Measurements from ENCODE around the gene C6. TPM values are rescaled to one million over a fixed set of nuclear protein-coding genes. Genes with fewer than 3 reads are reported as not detected.

Gene C6
- total and polyA plus RNA-seq, 2 experiments from 2014 or later, result not detected

DNA sequence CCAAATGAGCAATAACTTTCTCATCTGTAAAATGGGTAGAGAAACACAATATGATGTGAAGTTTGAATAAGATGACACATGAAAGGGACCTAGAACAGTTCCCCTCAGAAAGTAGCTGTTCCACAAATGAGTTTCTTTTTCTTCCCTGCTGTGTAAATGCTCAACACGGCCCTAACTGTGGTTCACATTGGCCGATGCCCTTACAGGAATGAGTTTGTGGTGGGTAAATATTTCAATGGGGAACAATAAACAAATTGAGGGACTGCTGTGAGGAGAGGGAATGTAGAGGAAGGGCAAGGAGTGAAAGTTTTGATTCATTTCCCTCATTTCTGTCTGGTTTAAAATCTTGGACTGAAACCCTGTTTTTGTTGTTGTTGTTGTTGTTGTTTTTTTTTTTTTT is 12.8 kb downstream of the C6 start:
- Histone ChIP-seq H2AFZ (no peak overlapping the region), H4K20me1 (ENCODE audit: insufficient read depth) (no peaks in the 10 kb centered on the region), H3K36me3 (ENCODE audit: low read depth) (no peaks in the 10 kb centered on the region), H3K9ac (no peak overlapping the region), H3K9me3 (ENCODE audit: low read depth) (no peaks in the 10 kb centered on the region), H3K27me3 (replicated peaks; ENCODE audit: insufficient read depth) (no peaks in the 10 kb centered on the region), H3K9me2 (ENCODE audit: insufficient read depth) (no peaks in the 10 kb centered on the region), H3K4me1 (ENCODE audit: insufficient read depth) (no peaks in the 10 kb centered on the region), H3K27ac (no peak overlapping the region), H3K4me3 (no peak overlapping the region), H3K79me2 (ENCODE audit: insufficient read depth) (no peaks in the 10 kb centered on the region), H3F3A (ENCODE audit: insufficient read depth) (no peaks in the 10 kb centered on the region), H3K4me2 (ENCODE audit: unreplicated experiment) (no peak overlapping the region)
- DNase-seq, result no peak
- 38 to 44% methylated on average over 2 of the region's 2 CpGs for WGBS, 2 experiments (ENCODE audit: low coverage in 1 of 2, low lambda C conversion rate in 2 of 2, missing lambda C conversion rate in 2 of 2)
- in situ Hi-C loops (cut with MboI), result no loop called here
- no peak for TF ChIP-seq EZH2phosphoT487 (IDR thresholded peaks at IDR 0.05; ENCODE audit: insufficient read depth, low read depth)
- no peak for TF ChIP-seq EZH2 (IDR thresholded peaks at IDR 0.05; ENCODE audit: insufficient read depth, poor library complexity, severe bottlenecking)

DNA sequence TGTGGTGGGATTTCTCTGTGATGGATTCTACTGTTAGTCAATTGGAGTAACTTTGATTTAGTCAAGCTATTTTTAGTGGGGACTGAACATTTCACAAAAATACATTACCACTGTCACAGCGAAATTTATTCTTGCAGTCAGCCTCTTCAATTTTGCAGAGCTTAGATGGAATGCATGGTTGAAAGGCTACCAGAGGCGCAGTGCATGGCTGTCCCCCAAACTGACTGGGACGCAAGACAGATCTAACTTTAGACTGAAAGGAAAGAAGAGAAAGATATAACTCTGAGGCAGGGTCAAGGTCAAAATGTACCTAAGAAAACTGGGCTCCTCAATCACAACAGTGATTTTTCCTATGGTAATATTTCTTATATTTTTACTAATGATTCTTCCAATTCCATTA is 13.7 kb downstream of the C6 start:
- no peak for DNase-seq
- Histone ChIP-seq H3K27me3 (replicated peaks; ENCODE audit: insufficient read depth) (no peaks in the 10 kb centered on the region), H3K9me2 (ENCODE audit: insufficient read depth) (no peaks in the 10 kb centered on the region), H3K36me3 (ENCODE audit: low read depth) (no peaks in the 10 kb centered on the region), H3K9ac (no peak overlapping the region), H3K4me3 (no peak overlapping the region), H4K20me1 (ENCODE audit: insufficient read depth) (no peaks in the 10 kb centered on the region), H3K9me3 (ENCODE audit: low read depth) (no peaks in the 10 kb centered on the region), H3K4me1 (ENCODE audit: insufficient read depth) (no peaks in the 10 kb centered on the region), H3K4me2 (ENCODE audit: unreplicated experiment) (no peak overlapping the region), H2AFZ (no peak overlapping the region), H3K27ac (no peak overlapping the region), H3K79me2 (ENCODE audit: insufficient read depth) (no peaks in the 10 kb centered on the region), H3F3A (ENCODE audit: insufficient read depth) (no peaks in the 10 kb centered on the region)
- in situ Hi-C loops (cut with MboI), result no loop called here
- WGBS, 2 experiments (ENCODE audit: low coverage in 1 of 2, low lambda C conversion rate in 2 of 2, missing lambda C conversion rate in 2 of 2), result 31 to 52% methylated on average over 3 of the region's 3 CpGs
- TF ChIP-seq EZH2phosphoT487 (IDR thresholded peaks at IDR 0.05; ENCODE audit: insufficient read depth, low read depth), result no peak
- no peak for TF ChIP-seq EZH2 (IDR thresholded peaks at IDR 0.05; ENCODE audit: insufficient read depth, poor library complexity, severe bottlenecking)

DNA sequence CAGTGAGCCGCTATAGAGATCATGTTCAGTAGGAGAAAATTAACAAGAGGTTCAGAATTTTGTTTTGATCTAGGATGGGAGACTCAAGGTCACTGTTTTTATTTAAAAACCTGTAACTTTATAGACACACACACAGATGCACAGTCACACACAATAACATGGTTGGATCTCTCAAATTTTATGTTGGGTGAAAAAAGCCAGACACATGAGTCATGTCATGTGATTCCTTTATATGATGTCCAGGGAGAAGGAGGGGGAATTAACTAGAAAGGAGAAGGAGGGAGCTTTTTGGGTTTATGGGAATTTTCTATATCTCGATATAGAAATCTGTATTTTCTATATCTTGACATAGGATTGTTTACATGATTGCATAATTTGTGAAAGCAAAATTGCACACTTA is 17.1 kb downstream of the C6 start:
- Histone ChIP-seq H3K27me3 (replicated peaks; ENCODE audit: insufficient read depth) (no peaks in the 10 kb centered on the region), H3F3A (ENCODE audit: insufficient read depth) (no peaks in the 10 kb centered on the region), H3K4me1 (ENCODE audit: insufficient read depth) (no peaks in the 10 kb centered on the region), H3K4me3 (no peak overlapping the region), H3K9me3 (ENCODE audit: low read depth) (no peaks in the 10 kb centered on the region), H3K36me3 (ENCODE audit: low read depth) (no peaks in the 10 kb centered on the region), H3K4me2 (ENCODE audit: unreplicated experiment) (no peak overlapping the region), H2AFZ (no peak overlapping the region), H4K20me1 (ENCODE audit: insufficient read depth) (no peaks in the 10 kb centered on the region), H3K27ac (no peak overlapping the region), H3K79me2 (ENCODE audit: insufficient read depth) (no peaks in the 10 kb centered on the region), H3K9ac (no peak overlapping the region), H3K9me2 (ENCODE audit: insufficient read depth) (no peaks in the 10 kb centered on the region)
- TF ChIP-seq EZH2phosphoT487 (IDR thresholded peaks at IDR 0.05; ENCODE audit: insufficient read depth, low read depth), result no peak
- no peak for TF ChIP-seq EZH2 (IDR thresholded peaks at IDR 0.05; ENCODE audit: insufficient read depth, poor library complexity, severe bottlenecking)
- WGBS, 2 experiments (ENCODE audit: low coverage in 1 of 2, low lambda C conversion rate in 2 of 2, missing lambda C conversion rate in 2 of 2), result 57 to 61% methylated on average over 2 of the region's 2 CpGs
- no peak for DNase-seq
- in situ Hi-C loops (cut with MboI), result no loop called here

DNA sequence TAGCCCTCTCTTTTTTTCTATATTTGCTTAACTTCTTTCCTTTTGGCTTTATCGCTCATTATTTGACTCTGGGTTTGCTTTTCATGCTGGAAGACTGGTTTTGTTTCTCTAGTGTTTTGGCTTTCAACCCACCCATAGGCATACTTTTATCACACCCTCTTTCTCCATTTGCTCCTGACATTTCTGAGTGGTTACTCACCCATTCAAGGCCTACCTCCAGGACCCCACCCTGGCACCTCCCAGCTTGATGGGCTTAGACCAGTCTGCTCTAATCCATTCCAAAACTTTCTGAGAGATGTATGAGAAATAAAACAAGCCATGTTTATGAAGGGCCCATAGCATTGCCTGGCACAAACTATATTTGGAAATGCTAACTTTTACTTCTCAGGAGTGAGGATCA is 18.1 kb downstream of the C6 start:
- H3K4me1 ChIP-seq (ENCODE audit: insufficient read depth), result no peaks in the 10 kb centered on the region
- no peaks in the 10 kb centered on the region for H3K36me3 ChIP-seq (ENCODE audit: low read depth)
- no peaks in the 10 kb centered on the region for H3F3A ChIP-seq (ENCODE audit: insufficient read depth)
- no peak overlapping the region for H3K27ac ChIP-seq
- no peaks in the 10 kb centered on the region for H4K20me1 ChIP-seq (ENCODE audit: insufficient read depth)
- H2AFZ ChIP-seq, result no peak overlapping the region
- WGBS, 2 experiments (ENCODE audit: low coverage in 1 of 2, low lambda C conversion rate in 2 of 2, missing lambda C conversion rate in 2 of 2), result 50 to 68% methylated on average over 1 of the region's 1 CpG
- no peaks in the 10 kb centered on the region for H3K79me2 ChIP-seq (ENCODE audit: insufficient read depth)
- no peaks in the 10 kb centered on the region for H3K9me2 ChIP-seq (ENCODE audit: insufficient read depth)
- H3K4me3 ChIP-seq, result no peak overlapping the region
- TF ChIP-seq EZH2phosphoT487 (IDR thresholded peaks at IDR 0.05; ENCODE audit: insufficient read depth, low read depth), result no peak
- no peak for TF ChIP-seq EZH2 (IDR thresholded peaks at IDR 0.05; ENCODE audit: insufficient read depth, poor library complexity, severe bottlenecking)
- no peaks in the 10 kb centered on the region for H3K27me3 ChIP-seq (replicated peaks; ENCODE audit: insufficient read depth)
- H3K4me2 ChIP-seq (ENCODE audit: unreplicated experiment), result no peak overlapping the region
- H3K9ac ChIP-seq, result no peak overlapping the region
- in situ Hi-C loops (cut with MboI), result no loop called here
- no peak for DNase-seq
- no peaks in the 10 kb centered on the region for H3K9me3 ChIP-seq (ENCODE audit: low read depth)

DNA sequence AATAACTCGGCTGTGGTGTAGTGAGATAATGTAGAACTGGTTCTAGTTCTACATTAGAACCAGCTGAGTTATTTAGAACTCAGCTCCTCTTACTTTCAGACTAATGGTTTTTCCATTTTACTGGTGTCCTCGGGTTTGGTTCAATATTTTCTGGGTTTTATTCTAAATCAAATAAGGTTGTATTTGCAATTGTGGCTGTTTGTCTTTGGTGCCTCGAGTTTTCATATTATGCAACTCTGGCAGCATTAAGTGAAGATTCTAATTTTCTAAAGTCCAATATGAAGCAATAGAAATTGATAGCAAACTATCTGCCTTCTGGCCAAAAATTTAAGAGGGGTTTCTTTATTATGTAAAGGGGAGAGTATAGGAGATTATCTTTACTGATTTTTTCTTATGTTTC is 19.0 kb downstream of the C6 start:
- Histone ChIP-seq H2AFZ (no peak overlapping the region), H3K27me3 (replicated peaks; ENCODE audit: insufficient read depth) (no peaks in the 10 kb centered on the region), H3K9me3 (ENCODE audit: low read depth) (no peaks in the 10 kb centered on the region), H3K4me1 (ENCODE audit: insufficient read depth) (no peaks in the 10 kb centered on the region), H3K36me3 (ENCODE audit: low read depth) (no peaks in the 10 kb centered on the region), H3K9me2 (ENCODE audit: insufficient read depth) (no peaks in the 10 kb centered on the region), H3K4me3 (no peak overlapping the region), H3K4me2 (ENCODE audit: unreplicated experiment) (no peak overlapping the region), H4K20me1 (ENCODE audit: insufficient read depth) (no peaks in the 10 kb centered on the region), H3K9ac (no peak overlapping the region), H3K27ac (no peak overlapping the region), H3F3A (ENCODE audit: insufficient read depth) (no peaks in the 10 kb centered on the region), H3K79me2 (ENCODE audit: insufficient read depth) (no peaks in the 10 kb centered on the region)
- in situ Hi-C loops (cut with MboI), result no loop called here
- no peak for DNase-seq
- WGBS, 2 experiments (ENCODE audit: low coverage in 1 of 2, low lambda C conversion rate in 2 of 2, missing lambda C conversion rate in 2 of 2), result 15 to 22% methylated on average over 3 of the region's 3 CpGs
- no peak for TF ChIP-seq EZH2 (IDR thresholded peaks at IDR 0.05; ENCODE audit: insufficient read depth, poor library complexity, severe bottlenecking)
- no peak for TF ChIP-seq EZH2phosphoT487 (IDR thresholded peaks at IDR 0.05; ENCODE audit: insufficient read depth, low read depth)

Data from GM23248 (cell line).